Stimulated activated CD8-positive, alpha-beta memory T cell treated with anti-CD3 and anti-CD28 coated beads, Interleukin-12 subunit alpha, Interleukin-12 subunit beta, amount 100 ng/mL, for 24 hours (primary cell): Measurements from ENCODE around the gene OGFOD1.

Source experiments
- DNase-seq: peaks from one replicate; pipeline ENCODE4 v3.0.0-alpha.2; 2020; ENCODE audit errors: extremely low read depth

Gene OGFOD1

DNA sequence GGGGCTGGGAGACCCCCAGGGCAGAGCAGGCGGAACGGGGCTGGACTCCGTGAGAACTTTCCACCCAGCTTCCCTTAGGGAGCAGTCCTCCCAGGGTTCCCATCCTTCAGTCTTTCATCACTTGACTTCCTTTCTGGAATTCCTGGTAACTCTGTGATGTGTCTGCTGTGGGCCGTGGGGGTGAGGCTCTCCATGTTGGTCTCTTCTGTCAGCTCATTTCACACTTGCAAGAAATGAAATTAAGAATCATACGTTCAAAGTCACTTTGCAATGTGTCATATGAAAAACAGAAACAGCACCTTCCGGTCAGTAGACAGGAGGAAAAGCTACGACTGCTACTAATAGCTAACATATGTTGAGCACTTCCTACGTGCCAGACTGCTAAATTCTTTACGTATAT is 73.9 kb downstream of the OGFOD1 start:
- DNase-seq, result no peak
